Stimulated activated effector memory CD8-positive, alpha-beta T cell treated with anti-CD3 and anti-CD28 coated beads, Interleukin-12 subunit alpha, Interleukin-12 subunit beta, amount 100 ng/mL, for 72 hours (primary cell): ENCODE data around the gene DRG1.

ENCODE experiments used
- ATAC-seq: fragments of 150-1000 bp; cut with Tn5 transposase; 2 replicates; pipeline ENCODE4 v1.10.0; 2021
- DNase-seq, 2 donors: peaks; one replicate each; pipeline ENCODE4 v3.0.0; 2021 to 2022; ENCODE audit warnings: low spot score in 2 of 2
- H3K27ac Mint-ChIP-seq: one replicate; pipeline ENCODE4 v1.8.0; 2022; ENCODE audit warnings: mild to moderate bottlenecking, mixed read lengths
- H3K36me3 Mint-ChIP-seq: one replicate; pipeline ENCODE4 v1.8.0; 2022; ENCODE audit warnings: mild to moderate bottlenecking, mixed read lengths
- H3K4me1 Mint-ChIP-seq: one replicate; pipeline ENCODE4 v1.8.0; 2022; ENCODE audit warnings: mixed read lengths
- H3K4me3 Mint-ChIP-seq: one replicate; pipeline ENCODE4 v1.8.0; 2022; ENCODE audit warnings: mild to moderate bottlenecking, mixed read lengths
- H3K9me3 Mint-ChIP-seq: one replicate; pipeline ENCODE4 v1.8.0; 2022; ENCODE audit warnings: mixed read lengths

Gene DRG1

GRCh38 chr22:31425331-31426050 lies 26.1 kb downstream of the DRG1 start:
- DNase-seq (no peak), ATAC-seq (peak; percentile 62)
- Mint-ChIP-seq H3K27ac (peak overlapping the region; percentile 45), H3K4me1 (no peaks in the 10 kb centered on the region), H3K4me3 (no peak overlapping the region), H3K9me3 (no peaks in the 10 kb centered on the region), H3K36me3 (peaks cover 100% of the 10 kb centered on the region)

GRCh38 chr22:31431950-31432349 lies 32.5 kb downstream of the DRG1 start:
- Mint-ChIP-seq H3K4me1 (no peaks in the 10 kb centered on the region), H3K9me3 (no peaks in the 10 kb centered on the region), H3K27ac (no peak overlapping the region), H3K4me3 (no peak overlapping the region), H3K36me3 (peaks cover 100% of the 10 kb centered on the region)
- ATAC-seq (no peak), DNase-seq (no peak)

DNA sequence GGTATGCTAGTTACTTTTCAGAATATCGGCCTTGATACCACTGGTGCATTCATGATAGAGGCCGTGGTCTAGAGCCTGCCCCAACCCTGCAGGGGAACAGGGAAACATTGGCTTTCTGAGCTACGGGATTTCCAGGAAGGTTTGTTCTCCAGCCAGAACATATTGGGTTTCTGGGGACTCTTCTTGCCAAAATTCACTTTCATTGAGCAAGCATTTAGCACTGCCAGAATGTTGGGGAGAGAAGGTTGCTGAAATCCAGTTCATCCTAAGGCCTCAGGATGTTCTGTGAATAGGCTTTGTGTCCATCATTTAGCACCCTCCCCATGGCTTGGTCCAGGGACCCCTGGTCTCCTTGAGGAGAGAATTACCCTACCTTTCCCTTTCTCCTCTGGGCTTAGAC lies 36.7 kb downstream of the DRG1 start:
- DNase-seq (no peak), ATAC-seq (no peak)

DNA sequence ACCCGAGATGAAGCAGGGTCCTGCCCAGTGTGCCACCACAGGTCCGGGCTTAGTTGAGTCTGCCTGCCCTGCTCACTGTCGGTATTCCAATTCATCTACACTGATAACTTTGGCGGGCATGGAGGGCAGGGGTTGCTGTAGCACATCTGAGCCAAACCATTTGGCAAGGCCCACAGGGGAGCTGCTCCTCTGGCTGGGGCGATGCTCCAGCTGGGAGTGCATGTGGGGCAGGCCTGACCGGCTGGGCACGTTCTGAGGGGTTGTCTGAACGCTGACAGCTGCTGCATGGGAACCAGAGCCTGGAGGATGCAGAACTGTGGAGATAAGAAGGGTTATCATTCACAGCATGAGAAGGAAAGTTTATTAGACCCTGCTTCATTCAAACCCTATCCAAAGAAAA lies 40.4 kb downstream of the DRG1 start:
- Mint-ChIP-seq H3K9me3 (no peaks in the 10 kb centered on the region), H3K4me3 (no peak overlapping the region), H3K4me1 (no peaks in the 10 kb centered on the region), H3K36me3 (peaks cover 100% of the 10 kb centered on the region), H3K27ac (peak overlapping the region; percentile 60)
- ATAC-seq (no peak), DNase-seq (no peak)

More for the DNA sequence above, 36.7 kb downstream of the DRG1 start:
- H3K36me3 Mint-ChIP-seq: peaks cover 100% of the 10 kb centered on the region
- no peaks in the 10 kb centered on the region for H3K4me1 Mint-ChIP-seq
- no peaks in the 10 kb centered on the region for H3K9me3 Mint-ChIP-seq
- H3K4me3 Mint-ChIP-seq: no peak overlapping the region
- no peak overlapping the region for H3K27ac Mint-ChIP-seq

- DNase-seq (no peak), ATAC-seq (no peak)
- Mint-ChIP-seq H3K4me1 (peaks cover 5% of the 10 kb centered on the region), H3K9me3 (no peaks in the 10 kb centered on the region), H3K36me3 (peaks cover 100% of the 10 kb centered on the region), H3K4me3 (no peak overlapping the region), H3K27ac (peak overlapping the region; percentile 60)
Measured at GRCh38 chr22:31440681-31441080, 41.3 kb downstream of the DRG1 start.

- H3K4me3 Mint-ChIP-seq: no peak overlapping the region
- no peak for DNase-seq
- H3K9me3 Mint-ChIP-seq: no peaks in the 10 kb centered on the region
- ATAC-seq: no peak
- peaks cover 100% of the 10 kb centered on the region for H3K36me3 Mint-ChIP-seq
- peak overlapping the region; percentile 60 for H3K27ac Mint-ChIP-seq
- peaks cover 6% of the 10 kb centered on the region for H3K4me1 Mint-ChIP-seq
Measured at GRCh38 chr22:31441652-31442051, 42.2 kb downstream of the DRG1 start.

DNA sequence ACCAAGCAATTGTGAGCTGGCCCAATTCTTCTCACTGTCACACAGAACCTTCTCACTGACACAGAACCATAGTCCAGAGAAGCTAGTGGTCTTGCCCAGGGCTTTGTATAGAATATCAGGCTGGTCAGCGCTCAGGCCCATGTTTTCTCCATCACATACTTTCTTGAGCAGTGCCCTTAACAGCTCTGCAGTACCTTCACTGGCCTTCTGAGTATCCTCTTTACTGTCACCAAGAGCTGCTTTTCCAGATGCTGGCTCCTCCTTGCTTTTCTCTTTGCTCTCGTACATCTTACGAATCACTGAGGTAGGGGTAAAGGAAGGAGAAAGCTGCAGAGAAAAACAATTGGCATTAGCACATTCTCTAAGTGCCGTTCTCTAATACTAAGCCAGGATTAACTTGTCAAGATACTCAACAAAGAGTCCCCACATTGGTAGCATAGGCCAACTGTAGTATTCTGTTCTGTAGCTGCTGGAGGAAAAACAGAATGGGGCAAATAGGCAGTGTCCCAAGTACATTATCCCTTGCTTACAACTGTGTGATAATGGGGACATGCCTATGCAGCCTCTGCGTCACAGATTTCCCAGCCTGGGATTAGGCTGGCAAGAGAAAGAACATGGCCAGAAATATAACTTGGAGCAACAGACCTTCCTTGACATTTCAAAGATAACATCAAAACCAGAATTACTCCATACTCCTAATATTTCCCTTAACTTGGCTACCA lies 43.5 kb downstream of the DRG1 start:
- H3K4me1 Mint-ChIP-seq: peaks cover 6% of the 10 kb centered on the region
- no peak overlapping the region for H3K4me3 Mint-ChIP-seq
- no peak for ATAC-seq
- peak overlapping the region; percentile 60 for H3K27ac Mint-ChIP-seq
- no peak for DNase-seq
- H3K36me3 Mint-ChIP-seq: peaks cover 96% of the 10 kb centered on the region
- no peaks in the 10 kb centered on the region for H3K9me3 Mint-ChIP-seq

DNA sequence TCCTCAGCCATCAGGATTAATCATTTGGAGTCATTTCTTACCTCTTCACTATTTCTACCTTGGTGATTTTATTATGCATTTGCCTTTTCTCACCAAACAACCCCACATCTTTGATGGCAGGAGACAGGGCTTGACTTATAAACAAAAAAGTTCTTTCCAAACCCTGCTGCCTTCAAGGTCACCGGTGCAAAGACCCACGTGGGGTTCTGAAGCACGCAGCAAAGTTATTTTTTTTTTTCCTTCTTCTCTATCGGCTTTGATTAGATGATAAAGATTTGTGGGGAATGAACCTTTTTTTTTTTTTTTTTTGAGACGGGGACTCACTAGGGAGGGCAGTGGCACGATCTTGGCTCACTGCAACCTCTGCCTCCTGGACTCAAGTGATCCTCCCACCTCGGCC lies 44.1 kb downstream of the DRG1 start:
- Mint-ChIP-seq H3K4me1 (peaks cover 6% of the 10 kb centered on the region), H3K9me3 (no peaks in the 10 kb centered on the region), H3K27ac (no peak overlapping the region), H3K4me3 (no peak overlapping the region), H3K36me3 (peaks cover 96% of the 10 kb centered on the region)
- DNase-seq: no peak
- no peak for ATAC-seq

GRCh38 chr22:31445642-31446041 lies 46.2 kb downstream of the DRG1 start:
- Mint-ChIP-seq H3K4me3 (no peak overlapping the region), H3K36me3 (peaks cover 92% of the 10 kb centered on the region), H3K9me3 (no peaks in the 10 kb centered on the region), H3K27ac (peak overlapping the region; percentile 86), H3K4me1 (peaks cover 6% of the 10 kb centered on the region)
- DNase-seq (no peak), ATAC-seq (peak; percentile 74)

GRCh38 chr22:31446208-31446607 lies 46.8 kb downstream of the DRG1 start:
- ATAC-seq: no peak
- DNase-seq: no peak
- H3K4me3 Mint-ChIP-seq: no peak overlapping the region
- H3K27ac Mint-ChIP-seq: no peak overlapping the region
- no peaks in the 10 kb centered on the region for H3K9me3 Mint-ChIP-seq
- H3K4me1 Mint-ChIP-seq: peaks cover 6% of the 10 kb centered on the region
- H3K36me3 Mint-ChIP-seq: peaks cover 92% of the 10 kb centered on the region

- Mint-ChIP-seq H3K9me3 (no peaks in the 10 kb centered on the region), H3K27ac (no peak overlapping the region), H3K36me3 (peaks cover 91% of the 10 kb centered on the region), H3K4me1 (peaks cover 6% of the 10 kb centered on the region), H3K4me3 (no peak overlapping the region)
- DNase-seq: no peak
- no peak for ATAC-seq
Measured at GRCh38 chr22:31446767-31447166, 47.4 kb downstream of the DRG1 start.

GRCh38 chr22:31447337-31447736 lies 47.9 kb downstream of the DRG1 start:
- H3K9me3 Mint-ChIP-seq: no peaks in the 10 kb centered on the region
- H3K27ac Mint-ChIP-seq: no peak overlapping the region
- no peak for ATAC-seq

GRCh38 chr22:31448382-31448781 lies 49.0 kb downstream of the DRG1 start:
- H3K4me1 Mint-ChIP-seq: peaks cover 6% of the 10 kb centered on the region
- no peak overlapping the region for H3K4me3 Mint-ChIP-seq
- H3K9me3 Mint-ChIP-seq: no peaks in the 10 kb centered on the region
- ATAC-seq (no peak), DNase-seq (no peak)
- H3K27ac Mint-ChIP-seq: no peak overlapping the region
- peaks cover 91% of the 10 kb centered on the region for H3K36me3 Mint-ChIP-seq

More at GRCh38 chr22:31447337-31447736, 47.9 kb downstream of the DRG1 start:
- H3K36me3 Mint-ChIP-seq: peaks cover 91% of the 10 kb centered on the region
- H3K4me3 Mint-ChIP-seq: no peak overlapping the region
- DNase-seq: no peak
- peaks cover 6% of the 10 kb centered on the region for H3K4me1 Mint-ChIP-seq

DNA sequence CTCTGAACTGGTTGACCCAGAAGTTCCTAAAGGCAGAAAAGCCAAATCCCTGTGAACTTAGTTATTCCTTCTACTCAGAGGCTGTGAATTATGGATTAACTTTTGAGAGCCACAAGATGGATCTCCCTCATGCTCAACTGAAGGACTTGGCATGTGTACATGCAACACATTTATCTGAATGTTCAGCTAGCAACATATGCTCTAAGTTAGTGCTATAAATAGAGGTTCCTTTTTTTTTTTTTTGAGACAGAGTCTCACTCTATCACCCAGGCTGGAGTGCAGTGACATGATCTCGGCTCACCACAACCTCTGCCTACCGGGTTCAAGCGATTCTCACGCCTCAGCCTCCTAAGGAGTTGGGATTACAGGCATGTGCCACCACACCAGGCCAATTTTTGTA lies 50.1 kb downstream of the DRG1 start:
- Mint-ChIP-seq H3K27ac (no peak overlapping the region), H3K4me3 (no peak overlapping the region), H3K9me3 (no peaks in the 10 kb centered on the region), H3K4me1 (peaks cover 6% of the 10 kb centered on the region), H3K36me3 (peaks cover 91% of the 10 kb centered on the region)
- ATAC-seq: no peak
- no peak for DNase-seq

GRCh38 chr22:31451709-31452571 lies 52.5 kb downstream of the DRG1 start:
- peak overlapping the region; percentile 51 for H3K27ac Mint-ChIP-seq
- DNase-seq (no peak), ATAC-seq (peak; percentile 58)
- H3K36me3 Mint-ChIP-seq: peaks cover 91% of the 10 kb centered on the region
- H3K9me3 Mint-ChIP-seq: no peaks in the 10 kb centered on the region
- no peaks in the 10 kb centered on the region for H3K4me1 Mint-ChIP-seq
- no peak overlapping the region for H3K4me3 Mint-ChIP-seq
